HG03064 (cell line): ENCODE measurements around the gene P3H2.
"Not testable (repeated sequence)": the region's sequence is repeated elsewhere in the genome, so short reads cannot be mapped to it uniquely, and the experiment has no call there.

Experiments used
- ATAC-seq: cut with Tn5 transposase; IDR thresholded peaks from one replicate; pipeline ENCODE4 v1.9.1; 2021; ENCODE audit warnings: low read depth; ENCODE audit not compliant: unreplicated experiment

Gene P3H2, protein sequence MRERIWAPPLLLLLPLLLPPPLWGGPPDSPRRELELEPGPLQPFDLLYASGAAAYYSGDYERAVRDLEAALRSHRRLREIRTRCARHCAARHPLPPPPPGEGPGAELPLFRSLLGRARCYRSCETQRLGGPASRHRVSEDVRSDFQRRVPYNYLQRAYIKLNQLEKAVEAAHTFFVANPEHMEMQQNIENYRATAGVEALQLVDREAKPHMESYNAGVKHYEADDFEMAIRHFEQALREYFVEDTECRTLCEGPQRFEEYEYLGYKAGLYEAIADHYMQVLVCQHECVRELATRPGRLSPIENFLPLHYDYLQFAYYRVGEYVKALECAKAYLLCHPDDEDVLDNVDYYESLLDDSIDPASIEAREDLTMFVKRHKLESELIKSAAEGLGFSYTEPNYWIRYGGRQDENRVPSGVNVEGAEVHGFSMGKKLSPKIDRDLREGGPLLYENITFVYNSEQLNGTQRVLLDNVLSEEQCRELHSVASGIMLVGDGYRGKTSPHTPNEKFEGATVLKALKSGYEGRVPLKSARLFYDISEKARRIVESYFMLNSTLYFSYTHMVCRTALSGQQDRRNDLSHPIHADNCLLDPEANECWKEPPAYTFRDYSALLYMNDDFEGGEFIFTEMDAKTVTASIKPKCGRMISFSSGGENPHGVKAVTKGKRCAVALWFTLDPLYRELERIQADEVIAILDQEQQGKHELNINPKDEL

DNA sequence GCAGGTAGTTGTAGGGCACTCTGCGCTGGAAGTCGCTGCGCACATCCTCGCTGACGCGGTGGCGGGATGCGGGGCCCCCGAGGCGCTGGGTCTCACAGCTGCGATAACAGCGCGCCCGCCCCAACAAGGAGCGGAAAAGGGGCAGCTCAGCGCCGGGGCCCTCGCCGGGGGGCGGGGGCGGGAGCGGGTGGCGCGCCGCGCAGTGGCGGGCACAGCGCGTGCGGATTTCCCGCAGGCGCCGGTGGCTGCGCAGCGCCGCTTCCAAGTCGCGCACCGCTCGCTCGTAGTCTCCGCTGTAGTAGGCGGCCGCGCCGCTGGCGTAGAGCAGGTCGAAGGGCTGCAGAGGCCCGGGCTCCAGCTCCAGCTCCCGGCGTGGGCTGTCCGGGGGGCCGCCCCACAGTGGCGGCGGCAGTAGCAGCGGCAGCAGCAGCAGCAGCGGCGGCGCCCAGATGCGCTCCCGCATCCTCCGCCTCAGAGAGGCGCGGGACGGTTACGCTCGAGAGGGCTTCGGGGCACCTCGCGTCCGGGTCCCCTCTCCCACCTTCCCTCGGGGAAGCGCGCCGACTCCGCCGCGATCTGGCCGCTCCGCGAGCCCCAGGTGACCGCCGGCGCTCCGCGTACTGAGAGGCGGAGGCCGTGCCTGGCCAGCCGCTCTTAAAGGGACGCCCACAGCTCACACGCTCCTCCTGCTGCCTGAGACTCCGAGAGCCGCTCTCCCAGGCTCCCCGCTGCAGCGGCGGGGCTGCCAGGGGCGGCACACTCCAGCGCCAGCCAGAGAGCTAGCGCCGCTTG is at the start of gene P3H2:
Gene P3H2 (minus strand): TSS at position 629 of the 792 bp plus-strand sequence. CDS start 166 bp downstream, at position 463.
- ATAC-seq: peak; percentile 49

DNA sequence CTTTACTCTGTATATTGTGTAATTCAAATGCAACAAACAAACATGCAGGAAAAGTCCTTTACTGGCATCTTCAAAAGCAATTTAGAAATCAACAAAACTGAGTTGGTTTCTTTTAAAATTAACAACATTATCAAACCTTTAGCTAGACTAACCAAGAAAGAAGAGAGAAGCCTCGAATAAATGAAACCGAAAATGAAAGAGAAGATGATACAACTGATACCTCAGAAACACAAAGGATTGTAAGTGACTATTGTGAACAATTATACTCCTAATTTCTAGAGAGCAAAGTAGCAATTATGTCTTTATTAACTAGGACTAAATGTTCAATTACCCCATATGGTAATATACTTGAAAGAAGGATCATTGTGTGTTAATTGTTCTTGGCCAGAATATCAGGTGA is 49.2 kb upstream of the P3H2 start:
- ATAC-seq: peak; percentile 68

DNA sequence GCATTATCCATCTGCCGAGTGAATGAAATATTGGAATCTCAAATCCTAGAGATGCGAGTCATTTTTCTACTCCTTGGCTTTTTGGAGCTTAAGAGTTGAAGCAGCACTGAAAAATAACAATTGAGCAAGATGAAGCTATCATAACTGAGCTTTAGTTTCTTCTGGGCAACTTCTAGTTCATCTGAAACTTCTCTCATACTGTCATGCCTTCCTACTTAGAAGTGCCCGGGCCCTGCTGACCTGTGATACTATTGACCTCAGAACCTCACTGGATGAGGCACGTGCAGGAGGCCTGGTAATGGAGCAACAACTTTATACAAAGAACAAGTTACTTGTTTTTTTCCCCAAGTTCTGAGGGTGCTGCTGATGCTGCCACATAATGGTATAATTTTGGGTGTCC is 48.5 kb upstream of the P3H2 start:
- no peak for ATAC-seq

DNA sequence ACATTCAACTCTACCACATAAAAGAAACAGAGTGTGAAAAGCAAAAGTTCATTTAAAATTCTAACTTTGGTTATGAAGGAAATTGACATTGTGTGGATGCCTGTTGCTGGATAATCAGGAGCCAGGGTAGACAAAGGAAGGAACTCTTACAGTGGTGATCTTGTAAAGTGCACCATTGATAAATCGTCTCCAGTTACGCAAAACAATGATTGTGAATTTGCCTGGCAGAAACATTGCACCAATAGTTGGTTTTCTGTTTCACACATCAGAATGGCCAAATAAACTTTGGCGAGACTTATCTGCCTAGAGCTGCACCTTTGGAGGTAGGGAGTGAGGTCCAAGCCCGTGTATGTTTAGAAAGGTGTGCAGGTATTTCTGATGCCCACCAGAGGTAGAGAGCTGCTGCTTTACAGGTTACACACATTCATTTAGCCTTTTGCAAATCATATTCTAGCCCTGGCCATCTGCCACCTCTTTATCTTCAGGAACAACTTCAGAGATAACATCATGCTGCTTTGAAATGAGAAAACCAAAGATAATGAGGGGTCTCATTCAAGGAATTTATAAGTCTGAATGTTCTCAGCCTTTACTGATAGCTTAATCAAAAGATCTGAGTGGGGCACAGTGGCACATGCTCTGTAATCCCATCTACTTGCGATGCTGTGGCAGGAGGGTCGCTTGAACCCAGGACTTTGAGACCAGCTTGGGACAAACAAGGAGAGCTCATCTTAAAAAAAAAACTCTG is 47.4 kb upstream of the P3H2 start:
- no peak for ATAC-seq

DNA sequence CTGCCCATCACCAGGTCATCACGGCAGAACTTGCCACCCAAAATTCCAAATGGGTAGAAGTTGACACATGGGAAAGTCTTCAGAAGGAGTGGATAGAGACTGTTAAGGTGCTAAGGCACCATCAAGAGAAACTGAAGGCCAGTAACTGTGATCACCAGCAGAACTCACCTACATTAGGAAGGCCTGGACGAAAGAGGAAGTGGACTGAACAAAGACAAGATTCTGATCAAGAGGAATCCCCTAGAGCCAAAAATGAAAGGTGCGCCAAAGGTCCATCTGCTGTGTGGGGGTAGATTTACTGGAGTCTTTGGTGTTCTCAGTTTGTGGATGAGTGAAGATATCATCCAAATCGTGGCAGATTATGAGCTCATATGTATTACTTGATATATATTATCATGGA is 46.3 kb upstream of the P3H2 start:
- no peak for ATAC-seq

DNA sequence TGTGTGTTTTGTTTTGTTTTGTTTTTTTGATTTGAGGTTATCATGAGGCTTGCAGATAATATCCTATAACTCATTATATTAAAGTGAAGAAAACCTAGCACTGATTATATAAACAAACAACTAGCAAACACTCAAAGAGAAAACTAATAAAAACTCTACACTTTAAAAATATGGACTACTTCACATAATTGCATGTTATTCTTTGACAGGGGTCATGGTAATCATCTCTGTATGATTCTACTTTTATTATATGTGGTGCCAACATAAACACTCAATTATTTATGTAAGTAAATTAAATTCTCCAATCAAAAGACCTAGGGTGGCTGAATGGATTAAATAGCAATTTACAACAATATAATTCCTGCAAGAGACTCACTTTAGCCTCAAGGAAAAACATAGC is 44.6 kb upstream of the P3H2 start:
- ATAC-seq: no peak

DNA sequence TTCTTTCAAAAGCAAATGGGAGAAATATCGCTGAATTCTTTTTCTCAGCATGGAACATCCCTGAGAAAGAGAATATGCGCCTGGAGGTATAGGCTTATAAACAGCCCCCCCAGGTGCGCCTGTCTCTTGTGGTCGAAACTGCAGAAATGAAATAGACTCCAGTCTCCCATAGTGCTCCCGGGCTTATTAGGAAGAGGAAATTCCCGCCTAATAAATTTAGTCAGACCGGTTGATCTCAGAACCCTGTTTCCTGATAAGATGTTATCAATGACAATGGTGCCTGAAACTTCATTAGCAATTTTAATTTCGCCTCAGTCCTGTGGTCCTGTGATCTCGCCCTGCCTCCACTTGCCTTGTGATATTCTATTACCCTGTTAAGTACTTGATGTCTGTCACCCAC is 41.3 kb upstream of the P3H2 start:
- ATAC-seq: not testable (repeated sequence)

DNA sequence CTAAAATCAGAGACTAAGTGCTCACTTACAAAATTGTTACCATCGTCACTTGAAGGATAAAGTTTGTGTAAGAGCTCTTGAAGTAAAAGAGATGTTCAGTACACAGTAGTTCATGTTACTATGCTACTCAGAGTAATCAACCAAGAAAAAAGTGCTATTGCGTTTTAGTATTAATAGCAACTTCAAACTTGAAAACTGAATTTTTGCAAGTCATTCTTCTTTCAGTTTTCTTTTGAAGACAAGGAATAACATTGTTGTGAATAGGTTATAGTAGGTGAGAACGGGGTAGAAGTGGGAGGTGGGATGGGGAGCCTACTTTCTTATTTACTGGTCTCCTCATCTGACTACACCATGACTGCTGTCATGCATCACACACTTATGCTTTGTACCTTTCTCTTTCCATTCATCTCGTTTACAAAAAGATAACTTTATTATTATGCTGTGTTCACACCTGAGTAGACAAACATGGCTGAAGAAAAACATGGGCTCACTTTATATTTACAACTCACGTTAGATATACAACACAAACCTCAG is 39.3 kb upstream of the P3H2 start:
- ATAC-seq: no peak

DNA sequence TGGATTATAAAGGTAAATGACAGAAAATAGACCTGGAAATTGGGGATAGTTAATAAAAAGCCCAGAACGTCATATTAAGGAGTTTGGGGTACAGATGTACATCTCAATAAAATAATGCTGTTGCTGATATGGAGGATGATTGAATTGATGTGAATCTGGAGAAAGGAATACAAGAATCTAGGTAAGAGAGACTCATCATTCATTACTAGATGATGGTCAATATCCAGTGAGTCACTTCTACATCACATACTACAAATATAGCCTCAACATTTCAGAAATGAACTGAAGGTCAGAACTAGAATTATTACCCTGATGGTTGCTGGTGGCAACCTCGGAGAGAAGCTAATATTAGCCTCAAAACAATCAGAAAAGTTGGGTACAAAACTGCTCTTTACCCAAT is 37.6 kb upstream of the P3H2 start:
- ATAC-seq: no peak

DNA sequence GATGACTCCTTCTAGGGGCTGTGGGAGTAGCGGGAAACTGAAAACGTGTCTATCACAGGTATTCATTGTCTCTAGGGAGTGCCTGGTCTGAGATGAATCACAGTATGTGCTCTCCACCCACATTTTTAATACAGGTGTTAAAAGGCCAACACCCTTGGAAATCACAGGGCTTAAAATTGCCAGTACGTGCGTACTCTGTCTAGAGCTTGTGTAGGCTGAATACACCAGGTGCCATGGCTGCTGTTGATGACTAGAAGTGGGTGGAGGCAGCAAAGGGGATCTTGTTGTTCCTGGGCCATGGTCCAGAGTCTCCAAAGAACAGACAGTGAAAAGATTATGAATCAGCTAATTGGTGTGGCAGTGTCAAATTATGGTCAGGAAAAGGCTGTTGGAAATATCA is 35.1 kb upstream of the P3H2 start:
- ATAC-seq: no peak

DNA sequence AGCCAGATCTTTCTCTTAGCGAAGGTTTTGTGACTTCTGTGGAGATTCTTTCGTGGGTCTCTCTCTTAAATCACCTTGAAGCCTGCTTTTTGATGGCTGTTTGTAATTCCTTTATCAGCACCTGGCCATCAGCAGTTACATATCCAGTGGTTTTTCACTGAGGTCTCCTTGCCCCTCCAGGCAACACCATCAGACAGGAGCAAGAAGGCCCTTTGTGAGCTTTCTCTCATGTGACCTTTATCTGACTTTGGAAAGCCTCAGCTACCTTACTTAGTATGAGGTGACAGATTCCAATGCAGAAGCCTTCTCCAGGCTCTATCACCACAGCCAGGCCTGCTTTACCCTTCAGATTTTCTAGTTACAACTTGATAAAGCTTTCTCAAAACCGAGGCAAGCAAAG is 30.0 kb upstream of the P3H2 start:
- ATAC-seq: no peak

DNA sequence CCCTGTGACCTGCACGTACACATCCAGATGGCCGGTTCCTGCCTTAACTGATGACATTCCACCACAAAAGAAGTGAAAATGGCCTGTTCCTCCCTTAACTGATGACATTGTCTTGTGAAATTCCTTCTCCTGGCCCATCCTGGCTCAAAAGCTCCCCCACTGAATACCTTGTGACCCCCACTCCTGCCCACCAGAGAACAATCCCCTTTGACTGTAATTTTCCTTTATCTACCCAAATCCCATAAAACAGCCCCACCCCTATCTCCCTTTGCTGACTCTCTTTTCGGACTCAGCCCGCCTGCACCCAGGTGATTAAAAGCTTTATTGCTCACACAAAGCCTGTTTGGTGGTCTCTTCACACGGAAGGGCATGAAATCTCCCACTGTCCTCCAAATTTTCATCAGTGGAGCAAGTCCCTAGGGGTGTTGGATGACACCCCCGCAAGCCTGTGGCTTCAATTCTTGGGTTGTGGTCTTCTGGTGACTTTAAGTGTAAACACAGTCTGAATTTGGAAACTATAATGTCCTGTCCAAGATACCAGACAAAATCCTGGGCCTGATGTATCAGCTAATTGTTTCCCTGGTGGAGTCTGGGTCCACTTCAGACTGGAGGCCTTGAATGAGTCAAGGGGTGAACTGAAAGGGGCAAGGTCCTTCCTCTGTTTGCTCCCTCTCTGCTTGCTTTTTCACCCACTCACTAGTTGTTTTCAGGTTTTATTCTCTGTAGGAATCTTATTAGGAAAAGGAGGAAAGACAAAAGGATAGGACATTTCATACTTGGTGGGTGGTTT is 29.3 kb upstream of the P3H2 start:
- not testable (repeated sequence) for ATAC-seq

DNA sequence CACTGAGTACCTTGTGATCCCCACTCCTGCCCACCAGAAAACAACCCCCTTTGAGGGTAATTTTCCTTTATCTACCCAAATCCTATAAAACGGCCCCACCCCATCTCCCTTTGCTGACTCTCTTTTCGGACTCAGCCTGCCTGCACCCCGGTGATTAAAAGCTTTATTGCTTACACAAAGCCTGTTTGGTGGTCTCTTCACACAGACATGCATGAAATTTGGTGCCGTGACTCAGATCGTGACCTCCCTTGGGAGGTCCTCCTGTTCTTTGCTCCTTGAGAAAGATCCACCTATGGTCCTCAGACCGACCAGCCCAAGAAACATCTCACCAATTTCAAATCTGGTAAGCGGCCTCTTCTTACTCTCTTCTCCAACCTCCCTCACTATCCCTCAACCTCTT is 24.1 kb upstream of the P3H2 start:
- not testable (repeated sequence) for ATAC-seq

DNA sequence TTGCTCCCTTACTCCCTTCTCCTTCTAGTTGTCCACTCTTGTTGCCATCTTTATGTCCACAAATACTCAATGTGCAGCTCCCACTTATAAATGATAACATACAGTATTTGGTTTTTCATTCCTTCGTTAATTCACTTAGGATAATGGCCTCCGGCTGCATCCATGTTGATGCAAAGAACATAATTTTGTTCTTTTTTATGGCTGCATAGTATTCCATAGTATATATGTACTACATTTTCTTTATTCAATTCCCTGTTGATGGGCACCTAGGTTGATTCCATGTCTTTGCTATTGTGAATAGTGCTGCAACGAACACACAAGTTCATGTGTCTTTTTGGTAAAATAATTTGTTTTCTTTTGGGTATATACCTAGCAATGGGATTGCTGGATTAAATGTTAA is 21.3 kb upstream of the P3H2 start:
- no peak for ATAC-seq

DNA sequence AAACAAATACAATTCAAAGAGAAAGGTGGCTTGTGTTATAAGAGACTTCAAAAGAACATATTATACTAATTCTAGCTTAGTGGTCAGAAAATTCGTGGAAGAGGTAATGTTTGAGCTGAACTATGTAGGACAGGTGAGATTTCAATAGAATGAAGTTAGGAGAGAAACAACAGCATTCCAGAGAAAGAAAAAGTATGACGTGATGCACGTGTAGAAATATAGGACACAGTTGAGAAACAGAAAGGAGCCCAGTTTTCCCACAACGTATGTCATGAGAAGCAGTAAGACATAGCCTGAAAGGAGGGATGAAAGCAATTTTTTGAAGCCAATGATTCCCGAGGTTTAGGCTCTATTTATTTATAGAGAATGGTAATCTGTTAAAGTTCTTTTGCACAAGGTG is 18.7 kb upstream of the P3H2 start:
- no peak for ATAC-seq

DNA sequence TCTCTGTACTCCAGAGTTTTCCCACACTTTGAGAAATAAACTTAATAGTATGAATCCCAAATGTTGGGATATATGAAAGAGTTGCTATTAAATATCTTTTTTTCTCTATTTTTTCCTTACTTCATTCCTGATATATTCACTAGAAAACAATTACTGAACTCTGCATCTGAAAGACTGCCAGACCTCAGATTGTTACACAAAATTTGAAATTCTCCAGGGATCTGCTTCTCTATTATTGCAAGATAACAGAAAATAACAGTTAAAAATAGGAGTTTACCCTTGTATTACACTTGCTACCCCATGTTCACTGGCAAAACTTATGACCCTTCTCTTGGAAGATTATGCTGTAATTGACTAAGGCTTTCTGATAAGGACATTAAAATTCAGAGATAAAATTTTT is 11.7 kb upstream of the P3H2 start:
- ATAC-seq: no peak

DNA sequence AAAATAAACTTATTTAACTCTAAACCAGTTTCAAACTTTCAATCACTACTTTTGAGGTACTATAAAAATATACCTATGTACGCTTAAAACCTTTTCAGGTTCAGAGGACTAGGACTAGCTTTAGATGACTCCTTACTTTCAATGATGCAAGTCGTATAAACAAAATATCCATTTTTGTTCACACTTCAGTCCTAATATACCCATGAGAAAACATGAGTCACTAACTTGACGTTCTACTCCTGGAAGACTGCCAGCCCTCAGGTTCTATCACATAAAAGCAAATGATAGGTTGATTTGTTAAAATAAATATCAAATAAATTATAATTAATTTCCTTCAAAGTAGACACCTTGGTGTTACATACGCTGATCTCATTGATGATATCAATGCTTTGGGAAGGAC is 10.6 kb upstream of the P3H2 start:
- no peak for ATAC-seq

DNA sequence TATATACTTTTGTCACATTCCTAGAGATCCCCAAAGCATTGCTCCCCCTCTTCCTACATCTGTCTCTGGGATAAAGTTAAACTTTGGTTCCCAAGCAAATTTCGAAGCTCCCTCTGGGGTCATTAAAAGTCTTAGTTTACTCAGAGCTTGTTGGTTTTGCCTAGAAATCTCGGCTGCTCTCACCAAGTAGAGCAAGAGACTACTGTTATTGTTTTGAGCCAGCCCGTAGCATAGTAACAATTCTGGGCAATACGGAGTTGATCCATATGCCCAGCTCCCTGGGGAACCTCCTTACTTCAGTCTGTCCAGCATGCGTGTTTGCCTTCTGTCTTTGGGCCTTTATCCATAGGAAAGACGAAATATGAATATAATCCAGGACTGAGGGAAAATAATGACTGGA is 10.0 kb upstream of the P3H2 start:
- no peak for ATAC-seq

DNA sequence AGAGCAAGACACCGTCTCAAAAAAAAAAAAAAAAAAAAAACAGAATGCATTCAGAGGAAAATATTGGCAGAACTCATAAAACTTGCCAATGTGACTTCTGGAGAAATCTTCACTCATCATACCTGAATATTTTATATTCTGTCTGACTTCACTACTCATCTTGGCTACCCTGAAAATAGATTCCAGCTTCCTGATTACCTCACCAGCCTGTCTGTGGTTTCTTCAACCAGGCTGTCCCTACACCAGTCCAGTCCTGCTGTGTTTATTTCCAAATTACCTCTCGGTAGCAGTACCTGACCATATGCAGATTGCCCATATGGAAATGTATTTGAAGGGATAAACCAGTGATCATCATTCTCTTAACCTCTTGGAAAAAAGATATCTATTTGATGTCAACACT is 9.3 kb upstream of the P3H2 start:
- no peak for ATAC-seq

DNA sequence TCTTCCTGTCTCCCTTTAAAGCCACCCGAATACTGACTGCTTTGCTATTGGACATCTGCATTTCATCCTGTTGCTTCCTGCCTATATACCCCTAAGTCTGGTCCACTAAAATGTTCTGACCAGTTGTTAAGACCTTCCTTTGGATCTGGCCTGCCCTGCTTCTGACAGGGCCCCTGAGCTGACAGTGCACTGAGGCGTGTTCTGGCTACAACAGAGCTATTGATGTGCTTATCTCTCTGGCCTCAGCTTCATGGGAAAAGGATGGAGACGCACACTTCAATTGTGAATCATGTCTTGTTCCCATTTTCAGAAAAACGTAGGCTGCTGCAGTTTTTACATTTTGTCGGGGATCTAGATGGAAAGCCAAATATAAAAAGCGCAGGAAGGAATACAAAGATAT is 7.1 kb upstream of the P3H2 start:
- no peak for ATAC-seq
